Measurements from ENCODE around the gene ADPRHL1.

ADPRHL1 gene

GRCh38 chr13:113417836-113418721 lies 35.2 kb downstream of the ADPRHL1 start:
- H3K27me3 ChIP-seq (ENCODE audit: control insufficient read depth, insufficient read depth, low read length) = no peaks in the 10 kb centered on the region
- no peak overlapping the region for H3K9ac ChIP-seq (ENCODE audit: low read length)
- H3K27ac ChIP-seq (ENCODE audit: low read length) = no peak overlapping the region
- no peaks in the 10 kb centered on the region for H3K9me3 ChIP-seq (ENCODE audit: control insufficient read depth, low read depth, low read length)
- no peak overlapping the region for H3K4me3 ChIP-seq (ENCODE audit: low read length)
- no peaks in the 10 kb centered on the region for H3K36me3 ChIP-seq (ENCODE audit: control insufficient read depth, low read depth, low read length)
- no peaks in the 10 kb centered on the region for H3K4me1 ChIP-seq (ENCODE audit: control insufficient read depth, low read depth, low read length)

- Histone ChIP-seq H3K4me3 (ENCODE audit: low read length) (no peak overlapping the region), H3K9ac (ENCODE audit: low read length) (no peak overlapping the region), H3K9me3 (ENCODE audit: control insufficient read depth, low read depth, low read length) (no peaks in the 10 kb centered on the region), H3K27ac (ENCODE audit: low read length) (no peak overlapping the region), H3K4me1 (ENCODE audit: control insufficient read depth, low read depth, low read length) (no peaks in the 10 kb centered on the region), H3K36me3 (ENCODE audit: control insufficient read depth, low read depth, low read length) (no peaks in the 10 kb centered on the region), H3K27me3 (ENCODE audit: control insufficient read depth, insufficient read depth, low read length) (no peaks in the 10 kb centered on the region)
Measured at GRCh38 chr13:113417008-113417751, 36.1 kb downstream of the ADPRHL1 start.

GRCh38 chr13:113415825-113416224 lies 37.5 kb downstream of the ADPRHL1 start:
- Histone ChIP-seq H3K9ac (ENCODE audit: low read length) (no peak overlapping the region), H3K36me3 (ENCODE audit: control insufficient read depth, low read depth, low read length) (no peaks in the 10 kb centered on the region), H3K27me3 (ENCODE audit: control insufficient read depth, insufficient read depth, low read length) (no peaks in the 10 kb centered on the region), H3K27ac (ENCODE audit: low read length) (no peak overlapping the region), H3K9me3 (ENCODE audit: control insufficient read depth, low read depth, low read length) (no peaks in the 10 kb centered on the region), H3K4me3 (ENCODE audit: low read length) (no peak overlapping the region), H3K4me1 (ENCODE audit: control insufficient read depth, low read depth, low read length) (no peaks in the 10 kb centered on the region)

GRCh38 chr13:113415032-113415431 lies 38.3 kb downstream of the ADPRHL1 start:
- no peaks in the 10 kb centered on the region for H3K27me3 ChIP-seq (ENCODE audit: control insufficient read depth, insufficient read depth, low read length)
- H3K27ac ChIP-seq (ENCODE audit: low read length) = no peak overlapping the region
- H3K4me3 ChIP-seq (ENCODE audit: low read length) = no peak overlapping the region
- no peak overlapping the region for H3K9ac ChIP-seq (ENCODE audit: low read length)
- H3K9me3 ChIP-seq (ENCODE audit: control insufficient read depth, low read depth, low read length) = no peaks in the 10 kb centered on the region
- H3K4me1 ChIP-seq (ENCODE audit: control insufficient read depth, low read depth, low read length) = no peaks in the 10 kb centered on the region
- no peaks in the 10 kb centered on the region for H3K36me3 ChIP-seq (ENCODE audit: control insufficient read depth, low read depth, low read length)

- no peaks in the 10 kb centered on the region for H3K9me3 ChIP-seq (ENCODE audit: control insufficient read depth, low read depth, low read length)
- H3K36me3 ChIP-seq (ENCODE audit: control insufficient read depth, low read depth, low read length) = no peaks in the 10 kb centered on the region
- H3K27ac ChIP-seq (ENCODE audit: low read length) = no peak overlapping the region
- H3K27me3 ChIP-seq (ENCODE audit: control insufficient read depth, insufficient read depth, low read length) = no peaks in the 10 kb centered on the region
- no peak overlapping the region for H3K4me3 ChIP-seq (ENCODE audit: low read length)
- no peak overlapping the region for H3K9ac ChIP-seq (ENCODE audit: low read length)
- no peaks in the 10 kb centered on the region for H3K4me1 ChIP-seq (ENCODE audit: control insufficient read depth, low read depth, low read length)
Measured at GRCh38 chr13:113414335-113414734, 39.0 kb downstream of the ADPRHL1 start.

GRCh38 chr13:113413898-113414282 lies 39.4 kb downstream of the ADPRHL1 start:
- Histone ChIP-seq H3K4me1 (ENCODE audit: control insufficient read depth, low read depth, low read length) (no peaks in the 10 kb centered on the region), H3K27me3 (ENCODE audit: control insufficient read depth, insufficient read depth, low read length) (no peaks in the 10 kb centered on the region), H3K9me3 (ENCODE audit: control insufficient read depth, low read depth, low read length) (no peaks in the 10 kb centered on the region), H3K27ac (ENCODE audit: low read length) (no peak overlapping the region), H3K4me3 (ENCODE audit: low read length) (no peak overlapping the region), H3K9ac (ENCODE audit: low read length) (no peak overlapping the region), H3K36me3 (ENCODE audit: control insufficient read depth, low read depth, low read length) (no peaks in the 10 kb centered on the region)

GRCh38 chr13:113413178-113413897 lies 40.0 kb downstream of the ADPRHL1 start:
- Histone ChIP-seq H3K4me1 (ENCODE audit: control insufficient read depth, low read depth, low read length) (no peaks in the 10 kb centered on the region), H3K9me3 (ENCODE audit: control insufficient read depth, low read depth, low read length) (no peaks in the 10 kb centered on the region), H3K36me3 (ENCODE audit: control insufficient read depth, low read depth, low read length) (no peaks in the 10 kb centered on the region), H3K27ac (ENCODE audit: low read length) (no peak overlapping the region), H3K4me3 (ENCODE audit: low read length) (no peak overlapping the region), H3K9ac (ENCODE audit: low read length) (no peak overlapping the region), H3K27me3 (ENCODE audit: control insufficient read depth, insufficient read depth, low read length) (no peaks in the 10 kb centered on the region)

- Histone ChIP-seq H3K9me3 (ENCODE audit: control insufficient read depth, low read depth, low read length) (no peaks in the 10 kb centered on the region), H3K27ac (ENCODE audit: low read length) (no peak overlapping the region), H3K9ac (ENCODE audit: low read length) (no peak overlapping the region), H3K27me3 (ENCODE audit: control insufficient read depth, insufficient read depth, low read length) (no peaks in the 10 kb centered on the region), H3K4me3 (ENCODE audit: low read length) (no peak overlapping the region), H3K36me3 (ENCODE audit: control insufficient read depth, low read depth, low read length) (no peaks in the 10 kb centered on the region), H3K4me1 (ENCODE audit: control insufficient read depth, low read depth, low read length) (no peaks in the 10 kb centered on the region)
Measured at GRCh38 chr13:113412440-113412839, 40.8 kb downstream of the ADPRHL1 start.

GRCh38 chr13:113411216-113412023 lies 41.9 kb downstream of the ADPRHL1 start:
- H3K9ac ChIP-seq (ENCODE audit: low read length) = no peak overlapping the region
- H3K27me3 ChIP-seq (ENCODE audit: control insufficient read depth, insufficient read depth, low read length) = no peaks in the 10 kb centered on the region
- no peak overlapping the region for H3K4me3 ChIP-seq (ENCODE audit: low read length)
- H3K27ac ChIP-seq (ENCODE audit: low read length) = no peak overlapping the region
- no peaks in the 10 kb centered on the region for H3K9me3 ChIP-seq (ENCODE audit: control insufficient read depth, low read depth, low read length)
- H3K4me1 ChIP-seq (ENCODE audit: control insufficient read depth, low read depth, low read length) = no peaks in the 10 kb centered on the region
- H3K36me3 ChIP-seq (ENCODE audit: control insufficient read depth, low read depth, low read length) = no peaks in the 10 kb centered on the region

GRCh38 chr13:113410472-113411201 lies 42.7 kb downstream of the ADPRHL1 start:
- Histone ChIP-seq H3K36me3 (ENCODE audit: control insufficient read depth, low read depth, low read length) (no peaks in the 10 kb centered on the region), H3K4me3 (ENCODE audit: low read length) (no peak overlapping the region), H3K9me3 (ENCODE audit: control insufficient read depth, low read depth, low read length) (no peaks in the 10 kb centered on the region), H3K27me3 (ENCODE audit: control insufficient read depth, insufficient read depth, low read length) (no peaks in the 10 kb centered on the region), H3K27ac (ENCODE audit: low read length) (no peak overlapping the region), H3K9ac (ENCODE audit: low read length) (no peak overlapping the region), H3K4me1 (ENCODE audit: control insufficient read depth, low read depth, low read length) (no peaks in the 10 kb centered on the region)

Measured in iPS-18a (cell line).